ENCODE results near the gene NPEPPS. TPM values are rescaled to one million over a fixed set of nuclear protein-coding genes. Genes with fewer than 3 reads are reported as not detected.

The NPEPPS gene
- total RNA-seq, 3 donors from 2014 or later = 63.2 to 69.5 (median 67.5) TPM

DNA sequence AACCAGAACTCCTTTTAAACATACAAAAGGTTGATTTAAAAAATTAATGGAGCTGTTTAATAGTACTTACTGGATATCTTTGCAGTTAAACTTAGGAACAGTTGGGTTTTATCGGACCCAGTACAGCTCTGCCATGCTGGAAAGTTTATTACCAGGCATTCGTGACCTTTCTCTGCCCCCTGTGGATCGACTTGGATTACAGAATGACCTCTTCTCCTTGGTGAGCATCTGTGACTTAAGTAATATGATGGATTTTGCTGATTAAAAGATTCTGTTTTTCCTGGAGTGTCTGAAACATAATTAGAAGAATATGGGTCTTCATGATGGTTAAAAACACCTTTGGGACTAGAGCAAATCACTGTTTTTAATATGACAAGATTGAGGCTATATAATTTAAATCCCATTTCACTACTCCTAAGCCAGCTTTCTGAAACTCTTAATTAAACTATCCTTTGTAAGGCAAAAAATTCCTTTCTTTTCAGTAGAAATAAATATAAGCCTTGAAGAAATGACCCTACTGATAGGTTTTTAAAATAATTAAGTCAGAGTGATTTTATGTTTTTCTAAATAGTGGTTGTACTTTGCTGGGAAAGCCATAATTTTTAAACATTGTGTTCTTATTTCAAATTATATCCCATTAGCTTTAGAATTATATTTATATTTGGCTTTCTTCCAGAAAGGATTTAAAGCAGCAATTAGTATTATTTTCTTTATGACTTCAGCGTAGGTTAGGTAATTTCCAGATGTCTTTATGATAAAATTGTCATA is 73.1 kb downstream of the NPEPPS start:
- Mint-ChIP-seq H3K4me3 (no peak overlapping the region), H3K36me3 (ENCODE audit: insufficient read depth) (peaks cover 35% of the 10 kb centered on the region), H3K27me3 (ENCODE audit: low read depth) (no peaks in the 10 kb centered on the region), H3K4me1 (ENCODE audit: low read depth) (peaks cover 2% of the 10 kb centered on the region), H3K9me3 (no peaks in the 10 kb centered on the region)
- no peak for DNase-seq
- no peak for ATAC-seq

DNA sequence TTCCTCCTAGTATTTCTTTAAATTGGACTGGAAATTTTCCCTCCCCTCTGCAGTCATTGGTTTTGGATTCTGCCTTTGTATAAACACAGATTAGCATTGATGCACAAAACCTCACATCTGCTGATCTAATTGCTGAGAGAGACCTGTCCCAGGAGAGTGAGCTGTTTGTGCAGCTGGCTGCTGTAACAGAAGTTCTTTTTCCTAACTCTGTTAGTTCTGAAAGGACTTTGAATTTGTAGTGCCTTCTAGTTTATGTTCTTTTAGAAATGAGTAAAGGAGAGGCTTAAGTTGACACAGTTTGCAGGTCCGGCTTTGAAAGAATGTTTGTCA is 73.7 kb downstream of the NPEPPS start:
- ATAC-seq (no peak), DNase-seq (no peak)
- peaks cover 35% of the 10 kb centered on the region for H3K36me3 Mint-ChIP-seq (ENCODE audit: insufficient read depth)
- peaks cover 2% of the 10 kb centered on the region for H3K4me1 Mint-ChIP-seq (ENCODE audit: low read depth)
- no peaks in the 10 kb centered on the region for H3K9me3 Mint-ChIP-seq
- H3K27me3 Mint-ChIP-seq (ENCODE audit: low read depth) = no peaks in the 10 kb centered on the region
- H3K4me3 Mint-ChIP-seq = no peak overlapping the region

DNA sequence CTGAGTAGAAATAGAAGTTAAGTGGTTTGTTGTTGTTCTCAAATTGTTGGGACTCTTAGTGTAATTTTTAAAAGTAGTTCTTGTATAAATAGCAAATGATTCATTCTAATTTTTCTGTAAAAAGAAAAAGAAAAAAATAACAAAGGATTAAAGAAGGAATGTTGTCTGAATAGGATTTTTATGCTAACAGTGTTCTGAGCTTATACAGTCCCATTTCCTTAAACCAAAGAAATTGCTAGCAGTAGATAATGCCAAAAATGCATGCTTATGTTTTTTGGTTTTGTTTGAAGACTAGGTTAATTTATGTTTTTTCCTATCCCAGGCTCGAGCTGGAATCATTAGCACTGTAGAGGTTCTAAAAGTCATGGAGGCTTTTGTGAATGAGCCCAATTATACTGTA is 74.1 kb downstream of the NPEPPS start:
- no peaks in the 10 kb centered on the region for H3K27me3 Mint-ChIP-seq (ENCODE audit: low read depth)
- DNase-seq (no peak), ATAC-seq (no peak)
- no peaks in the 10 kb centered on the region for H3K9me3 Mint-ChIP-seq
- peaks cover 38% of the 10 kb centered on the region for H3K36me3 Mint-ChIP-seq (ENCODE audit: insufficient read depth)
- no peak overlapping the region for H3K4me3 Mint-ChIP-seq
- peaks cover 2% of the 10 kb centered on the region for H3K4me1 Mint-ChIP-seq (ENCODE audit: low read depth)

DNA sequence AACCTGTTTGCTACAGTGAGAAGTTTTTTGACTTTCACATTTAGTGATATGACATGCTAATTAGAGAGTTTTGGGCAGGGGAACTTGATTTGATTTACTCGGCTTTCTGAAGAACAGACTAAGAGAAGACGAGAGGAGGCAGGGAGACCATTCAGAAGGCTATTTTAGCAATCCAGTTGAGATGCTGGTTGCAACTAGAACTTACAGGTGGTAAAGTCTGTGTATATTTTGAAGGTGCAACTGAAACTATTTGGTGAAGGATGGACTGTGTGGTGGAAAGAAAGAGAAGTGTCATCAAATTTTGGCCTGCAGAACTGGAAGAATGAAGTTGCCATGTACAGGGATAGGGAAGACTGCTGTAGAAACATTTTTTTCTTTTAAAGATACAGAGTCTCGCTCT is 76.6 kb downstream of the NPEPPS start:
- DNase-seq (no peak), ATAC-seq (no peak)
- Mint-ChIP-seq H3K4me3 (no peak overlapping the region), H3K36me3 (ENCODE audit: insufficient read depth) (peaks cover 29% of the 10 kb centered on the region), H3K27me3 (ENCODE audit: low read depth) (no peaks in the 10 kb centered on the region), H3K9me3 (no peaks in the 10 kb centered on the region), H3K4me1 (ENCODE audit: low read depth) (peaks cover 2% of the 10 kb centered on the region)

DNA sequence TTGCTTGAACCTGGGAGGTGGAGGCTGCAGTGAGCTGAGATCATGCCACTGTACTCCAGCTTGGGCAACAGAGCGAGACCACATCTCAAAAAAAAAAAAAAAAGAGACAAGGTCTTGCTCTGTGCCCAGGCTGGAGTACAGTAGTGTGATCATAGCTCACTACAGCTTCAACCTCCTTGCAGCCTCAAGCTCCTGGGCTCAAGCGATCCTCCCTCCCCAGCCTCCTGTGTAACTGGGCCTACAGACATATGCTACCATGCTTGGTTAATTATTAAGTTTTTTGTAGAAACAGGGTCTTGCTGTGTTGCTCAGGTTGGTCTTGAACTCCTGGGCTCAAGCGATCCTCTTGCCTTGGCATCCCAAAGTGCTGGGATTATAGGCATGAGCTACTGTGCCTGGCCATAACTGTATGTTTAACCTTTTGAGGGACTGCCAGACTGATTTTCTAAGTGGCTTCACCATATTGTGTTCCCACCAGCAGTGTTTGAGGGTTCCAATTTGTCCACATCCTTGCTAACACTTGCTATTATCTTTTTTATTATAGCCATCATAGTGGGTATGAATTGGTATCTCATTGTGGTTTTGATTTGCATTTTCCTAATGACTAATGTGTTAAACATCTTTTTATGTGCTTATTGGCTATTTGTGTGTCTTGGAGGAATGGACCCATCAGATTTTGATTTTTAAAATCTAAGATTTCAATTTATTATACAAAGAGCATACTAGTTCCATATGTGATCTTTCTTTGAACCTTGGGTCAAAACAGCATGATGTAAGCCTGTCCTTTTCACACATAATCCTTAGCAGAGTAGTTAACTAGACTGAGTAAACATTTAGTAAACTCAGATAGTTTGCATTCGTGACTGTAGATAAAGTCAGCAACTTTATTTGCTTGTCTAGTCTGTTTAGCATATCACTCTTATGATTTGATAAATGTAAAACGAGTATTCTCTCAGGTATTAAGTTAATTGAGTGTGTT is 80.8 kb downstream of the NPEPPS start:
- H3K4me1 Mint-ChIP-seq (ENCODE audit: low read depth) = peaks cover 4% of the 10 kb centered on the region
- DNase-seq = no peak
- no peak for ATAC-seq
- no peak overlapping the region for H3K4me3 Mint-ChIP-seq
- peaks cover 25% of the 10 kb centered on the region for H3K36me3 Mint-ChIP-seq (ENCODE audit: insufficient read depth)
- H3K9me3 Mint-ChIP-seq = no peaks in the 10 kb centered on the region
- H3K27me3 Mint-ChIP-seq (ENCODE audit: low read depth) = no peaks in the 10 kb centered on the region

DNA sequence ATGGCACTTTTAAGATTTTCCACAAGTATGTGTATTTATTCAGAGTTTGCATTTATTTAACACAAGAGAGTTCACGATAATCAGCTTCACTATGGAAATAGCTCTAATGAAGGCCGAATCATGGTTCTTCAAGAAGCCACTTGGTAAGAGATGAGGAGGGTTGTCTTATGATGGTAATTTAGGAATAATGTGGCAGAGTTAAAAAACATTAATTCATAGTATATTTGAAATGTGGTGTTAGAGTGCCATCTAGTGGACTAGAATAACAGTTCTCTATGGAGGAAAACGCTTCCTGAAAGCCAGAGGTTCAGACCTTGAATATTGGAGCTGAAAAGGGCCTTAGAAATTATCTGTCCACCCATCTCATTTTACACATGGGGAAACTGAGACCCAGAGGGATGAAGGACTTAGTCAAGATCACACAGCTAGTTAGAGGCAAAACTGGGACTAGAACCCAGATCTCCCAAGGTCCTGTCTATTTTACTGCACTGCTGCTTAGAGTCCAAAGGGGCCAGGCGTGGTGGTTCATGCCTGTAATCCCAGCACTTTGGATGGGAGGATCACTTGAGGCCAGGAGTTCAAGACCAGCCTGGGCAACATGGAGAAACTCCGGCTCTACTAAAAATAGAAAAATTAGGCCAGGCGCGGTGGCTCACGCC is 85.0 kb downstream of the NPEPPS start:
- Mint-ChIP-seq H3K27me3 (ENCODE audit: low read depth) (no peaks in the 10 kb centered on the region), H3K4me3 (no peak overlapping the region), H3K36me3 (ENCODE audit: insufficient read depth) (peaks cover 17% of the 10 kb centered on the region), H3K4me1 (ENCODE audit: low read depth) (peaks cover 10% of the 10 kb centered on the region), H3K9me3 (no peaks in the 10 kb centered on the region)
- DNase-seq (no peak), ATAC-seq (peak; percentile 20 to 51)

DNA sequence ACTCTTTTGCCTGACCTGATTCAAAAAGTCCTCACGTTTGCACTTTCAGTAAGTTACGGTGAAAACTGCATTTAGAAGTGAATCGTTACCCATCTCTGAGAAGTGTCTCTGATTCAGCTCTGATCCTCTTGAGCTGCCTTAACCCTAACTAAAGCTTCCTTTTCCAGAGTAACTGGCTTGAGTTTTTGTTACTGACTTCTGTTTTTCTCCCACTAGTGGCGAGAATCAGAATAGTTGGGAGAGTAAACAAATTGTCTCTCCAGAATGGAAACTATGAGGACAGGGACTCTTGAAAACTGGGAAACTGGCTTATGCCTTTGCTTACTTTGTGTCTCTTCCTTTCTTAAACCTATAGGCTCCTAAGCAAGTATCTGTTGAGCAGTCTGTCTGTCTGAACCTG is 87.5 kb downstream of the NPEPPS start:
- H3K36me3 Mint-ChIP-seq (ENCODE audit: insufficient read depth) = peaks cover 20% of the 10 kb centered on the region
- H3K27me3 Mint-ChIP-seq (ENCODE audit: low read depth) = no peaks in the 10 kb centered on the region
- no peaks in the 10 kb centered on the region for H3K9me3 Mint-ChIP-seq
- peaks cover 14% of the 10 kb centered on the region for H3K4me1 Mint-ChIP-seq (ENCODE audit: low read depth)
- no peak for DNase-seq
- ATAC-seq = no peak
- no peak overlapping the region for H3K4me3 Mint-ChIP-seq

DNA sequence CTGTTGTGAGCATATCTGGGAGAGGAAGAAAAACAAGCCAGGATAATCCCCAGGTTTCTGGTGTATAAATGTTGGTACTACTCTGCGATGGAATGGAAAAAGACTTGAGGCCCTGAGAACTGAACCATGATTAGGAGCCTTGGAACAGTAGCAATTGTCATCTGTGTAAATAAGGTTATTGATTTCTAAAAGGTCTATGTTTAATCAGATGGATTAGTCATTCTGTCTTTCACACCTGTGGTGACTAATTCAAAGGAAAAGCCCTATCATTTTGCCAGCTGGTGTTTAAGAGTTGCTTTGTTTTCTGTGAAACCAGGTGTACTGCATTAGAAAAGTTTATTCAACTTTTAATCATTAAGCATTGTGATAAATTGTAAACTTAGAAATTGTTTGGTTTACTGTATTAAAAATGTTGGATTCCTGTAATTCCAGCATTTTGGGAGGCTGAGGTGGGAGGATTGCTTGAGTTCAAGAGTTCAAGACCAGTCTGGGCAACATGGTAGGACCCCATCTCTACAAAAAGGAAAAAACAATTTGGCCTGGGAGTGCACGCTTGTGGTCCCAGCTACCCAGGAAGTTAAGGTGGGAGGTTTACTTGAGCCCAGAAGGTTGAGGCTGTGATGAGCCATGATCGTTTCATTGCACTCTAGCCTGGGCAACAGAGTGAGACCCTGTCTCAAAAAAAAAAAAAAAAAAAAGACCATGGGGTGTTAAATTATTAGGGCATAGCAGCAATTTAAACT is 89.8 kb downstream of the NPEPPS start:
- Mint-ChIP-seq H3K27me3 (ENCODE audit: low read depth) (no peaks in the 10 kb centered on the region), H3K9me3 (no peaks in the 10 kb centered on the region), H3K4me1 (ENCODE audit: low read depth) (peaks cover 14% of the 10 kb centered on the region), H3K36me3 (ENCODE audit: insufficient read depth) (peaks cover 30% of the 10 kb centered on the region), H3K4me3 (no peak overlapping the region)
- ATAC-seq (peak; percentile 83 to 89), DNase-seq (no peak)

DNA sequence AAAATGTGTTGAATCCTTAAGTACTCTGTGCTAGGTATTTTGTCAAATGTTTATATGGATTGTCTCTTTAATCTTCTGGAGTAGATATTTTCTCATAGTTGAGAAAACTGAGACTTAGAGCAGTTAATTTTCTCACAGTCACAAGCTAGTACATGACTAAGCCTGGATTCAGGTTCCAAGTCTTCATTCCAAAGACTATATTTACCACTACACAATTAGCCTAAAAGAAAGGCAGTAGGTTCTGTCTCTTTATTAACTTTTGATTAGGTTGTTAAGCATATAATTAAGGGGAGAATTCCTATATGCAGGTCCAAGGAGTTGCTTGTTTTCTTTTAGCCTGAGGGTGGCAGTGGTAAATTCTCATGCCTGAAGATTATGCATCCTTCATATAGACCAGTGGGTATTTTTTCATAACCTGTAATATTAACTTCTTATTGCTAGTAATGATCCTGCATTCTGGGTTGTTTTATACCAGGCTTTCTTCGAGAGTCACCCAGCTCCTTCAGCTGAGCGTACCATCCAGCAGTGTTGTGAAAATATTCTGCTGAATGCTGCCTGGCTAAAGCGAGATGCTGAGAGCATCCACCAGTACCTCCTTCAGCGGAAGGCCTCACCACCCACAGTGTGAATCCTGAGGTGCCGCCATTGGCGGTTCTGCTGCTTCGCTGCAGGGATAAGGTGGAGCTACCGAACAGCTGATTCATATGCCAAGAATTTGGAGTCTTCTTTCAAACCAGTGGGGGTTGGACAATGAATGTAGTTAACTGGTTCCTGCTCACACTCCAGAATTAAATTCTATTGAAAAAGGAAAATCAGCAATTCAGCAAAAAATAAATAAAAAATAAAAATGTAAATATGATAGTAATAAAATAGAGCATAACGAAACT is 90.6 kb downstream of the NPEPPS start:
- Mint-ChIP-seq H3K4me1 (ENCODE audit: low read depth) (peaks cover 13% of the 10 kb centered on the region), H3K27me3 (ENCODE audit: low read depth) (no peaks in the 10 kb centered on the region), H3K36me3 (ENCODE audit: insufficient read depth) (peaks cover 28% of the 10 kb centered on the region), H3K9me3 (no peaks in the 10 kb centered on the region), H3K4me3 (no peak overlapping the region)
- ATAC-seq (no peak), DNase-seq (no peak)

DNA sequence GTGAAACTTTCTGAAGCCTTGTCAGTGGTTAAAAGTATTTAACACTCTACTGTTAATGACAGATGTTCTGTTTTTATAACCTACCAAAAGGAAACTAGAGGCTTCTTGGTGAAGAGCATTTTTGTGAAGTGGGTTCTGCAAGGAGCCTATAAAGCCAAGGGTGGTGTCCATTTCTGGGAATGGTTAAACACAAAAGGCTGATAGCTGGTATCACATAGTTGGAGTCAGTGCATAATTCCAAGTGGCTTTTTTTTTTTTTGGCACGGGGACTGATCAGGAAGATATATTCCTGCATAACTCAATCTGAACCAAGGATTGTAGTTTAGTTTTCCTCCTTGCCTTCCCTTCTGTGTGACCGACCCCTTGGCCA is 91.3 kb downstream of the NPEPPS start:
- no peaks in the 10 kb centered on the region for H3K27me3 Mint-ChIP-seq (ENCODE audit: low read depth)
- no peak overlapping the region for H3K4me3 Mint-ChIP-seq
- peaks cover 13% of the 10 kb centered on the region for H3K4me1 Mint-ChIP-seq (ENCODE audit: low read depth)
- H3K9me3 Mint-ChIP-seq = no peaks in the 10 kb centered on the region
- DNase-seq (no peak), ATAC-seq (no peak)
- H3K36me3 Mint-ChIP-seq (ENCODE audit: insufficient read depth) = peaks cover 28% of the 10 kb centered on the region

DNA sequence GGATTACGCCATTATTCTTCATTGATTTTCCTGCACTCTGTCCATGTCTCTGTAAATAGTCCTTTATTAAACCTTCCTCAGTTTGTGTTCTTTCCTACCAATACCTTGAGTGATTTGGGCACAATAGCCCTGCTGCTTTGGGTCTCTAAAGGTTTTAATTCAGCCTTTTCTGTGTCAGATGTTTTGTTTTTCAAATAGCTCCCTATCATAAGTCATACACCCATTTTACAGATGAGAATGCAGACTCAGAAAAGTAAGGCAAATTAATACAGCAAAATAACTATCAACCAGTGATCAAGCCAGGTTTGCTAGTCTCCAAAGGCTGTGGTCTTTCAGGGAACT is 93.8 kb downstream of the NPEPPS start:
- no peaks in the 10 kb centered on the region for H3K27me3 Mint-ChIP-seq (ENCODE audit: low read depth)

DNA sequence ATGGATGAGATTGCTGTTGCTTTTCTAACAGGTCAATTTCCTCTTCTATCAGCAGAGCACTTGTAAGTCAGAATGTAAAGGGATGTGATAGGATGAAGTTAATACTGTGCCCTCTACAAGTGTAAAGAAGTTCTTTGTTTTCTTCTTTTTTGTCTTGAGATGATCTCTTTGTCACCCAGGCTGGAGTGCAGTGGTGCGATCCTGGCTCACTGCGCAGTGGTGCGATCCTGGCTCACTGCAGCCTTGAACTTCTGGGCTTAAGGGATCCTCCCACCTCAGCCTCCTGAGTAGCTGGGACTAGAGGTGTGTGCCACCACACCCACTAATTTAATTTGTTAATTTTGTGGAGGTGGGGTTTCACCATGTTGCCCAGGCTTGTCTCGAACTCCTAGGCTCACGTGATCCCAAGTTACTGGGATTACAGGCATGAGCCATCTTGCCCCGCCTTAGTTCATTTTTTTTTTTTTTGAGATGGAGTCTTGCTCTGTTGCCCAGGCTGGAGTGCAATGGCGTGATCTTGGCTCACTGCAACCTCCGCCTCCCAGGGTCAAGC is 97.2 kb downstream of the NPEPPS start:
- no peaks in the 10 kb centered on the region for H3K9me3 Mint-ChIP-seq
- DNase-seq (no peak), ATAC-seq (no peak)
- no peaks in the 10 kb centered on the region for H3K27me3 Mint-ChIP-seq (ENCODE audit: low read depth)
- H3K4me1 Mint-ChIP-seq (ENCODE audit: low read depth) = no peaks in the 10 kb centered on the region
- no peak overlapping the region for H3K4me3 Mint-ChIP-seq
- H3K36me3 Mint-ChIP-seq (ENCODE audit: insufficient read depth) = peaks cover 17% of the 10 kb centered on the region

More for the DNA sequence above, 93.8 kb downstream of the NPEPPS start:
- no peak for DNase-seq
- Mint-ChIP-seq H3K4me1 (ENCODE audit: low read depth) (peaks cover 13% of the 10 kb centered on the region), H3K4me3 (no peak overlapping the region), H3K9me3 (no peaks in the 10 kb centered on the region), H3K36me3 (ENCODE audit: insufficient read depth) (peaks cover 20% of the 10 kb centered on the region)
- no peak for ATAC-seq

DNA sequence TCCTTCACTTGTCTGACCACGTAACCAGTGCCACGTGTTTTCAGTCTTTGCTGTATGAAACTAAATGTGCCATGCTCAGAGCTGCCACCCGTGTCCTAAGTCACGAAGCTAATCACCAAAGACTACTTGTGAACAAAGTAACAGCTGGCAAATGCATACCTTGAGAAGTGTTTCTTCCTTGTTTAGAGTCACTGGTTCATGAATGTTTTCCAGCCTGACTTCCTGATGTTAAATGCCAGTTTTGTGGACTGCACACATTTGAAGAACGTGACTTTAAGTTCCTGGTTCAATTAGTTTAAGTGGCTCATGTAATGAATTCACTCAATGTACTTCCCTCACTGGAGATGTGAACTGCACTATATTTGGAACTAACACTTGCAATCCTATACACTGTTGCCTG is 98.9 kb downstream of the NPEPPS start:
- peaks cover 11% of the 10 kb centered on the region for H3K36me3 Mint-ChIP-seq (ENCODE audit: insufficient read depth)
- H3K4me3 Mint-ChIP-seq = no peak overlapping the region
- H3K27me3 Mint-ChIP-seq (ENCODE audit: low read depth) = no peaks in the 10 kb centered on the region
- no peaks in the 10 kb centered on the region for H3K4me1 Mint-ChIP-seq (ENCODE audit: low read depth)
- ATAC-seq = no peak
- no peaks in the 10 kb centered on the region for H3K9me3 Mint-ChIP-seq
- no peak for DNase-seq
